ENCODE results near the gene C1orf50. TPM values are rescaled to one million over a fixed set of nuclear protein-coding genes. Genes with fewer than 3 reads are reported as not detected.

C1orf50 gene
- total RNA-seq, 1 experiment from 2014 or later: 5.1 TPM

DNA sequence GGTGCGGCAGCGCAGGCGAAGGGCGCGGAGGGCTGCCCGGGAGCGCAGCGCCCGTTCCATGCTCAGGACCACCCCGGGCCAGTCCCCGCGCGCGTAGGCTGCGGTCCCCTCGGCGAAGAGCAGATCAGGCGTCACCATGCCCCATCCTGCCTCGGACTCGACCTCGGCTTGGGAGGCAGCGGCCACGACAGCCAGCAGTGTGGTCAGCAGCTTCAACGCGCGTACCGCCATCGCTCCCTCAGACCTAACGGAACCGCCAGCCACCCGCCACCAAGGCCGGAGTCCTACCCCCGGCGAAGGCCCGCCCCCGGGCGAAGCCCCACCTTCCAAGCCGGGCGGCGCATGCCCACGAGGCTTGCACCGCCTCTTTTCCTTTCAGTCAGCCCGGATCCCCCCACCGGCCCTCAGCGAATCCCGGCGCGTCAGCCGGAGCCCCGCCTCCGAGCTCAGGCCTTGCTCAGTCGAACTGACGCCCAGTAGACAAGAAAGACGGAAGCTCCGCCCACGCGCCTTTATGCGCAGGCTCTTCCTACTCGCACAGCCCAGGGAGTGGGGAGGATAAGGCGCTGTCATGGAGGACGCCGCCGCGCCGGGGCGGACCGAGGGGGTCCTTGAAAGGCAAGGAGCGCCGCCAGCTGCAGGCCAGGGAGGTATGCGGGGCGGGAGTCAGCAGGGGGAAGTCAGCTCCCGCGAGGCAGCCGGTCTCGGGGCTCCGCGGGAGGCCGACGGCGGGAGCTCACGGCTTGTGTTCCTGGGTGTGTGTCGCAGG, at the start of gene C1orf50, which contains the start of gene P3H1 (continued):
- no peak for TF ChIP-seq RELA (CRISPR knock-in tag; IDR thresholded peaks at IDR 0.05; ENCODE audit: borderline replicate concordance)
- TF ChIP-seq, protein P1, sequence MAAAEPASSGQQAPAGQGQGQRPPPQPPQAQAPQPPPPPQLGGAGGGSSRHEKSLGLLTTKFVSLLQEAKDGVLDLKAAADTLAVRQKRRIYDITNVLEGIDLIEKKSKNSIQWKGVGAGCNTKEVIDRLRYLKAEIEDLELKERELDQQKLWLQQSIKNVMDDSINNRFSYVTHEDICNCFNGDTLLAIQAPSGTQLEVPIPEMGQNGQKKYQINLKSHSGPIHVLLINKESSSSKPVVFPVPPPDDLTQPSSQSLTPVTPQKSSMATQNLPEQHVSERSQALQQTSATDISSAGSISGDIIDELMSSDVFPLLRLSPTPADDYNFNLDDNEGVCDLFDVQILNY (CRISPR knock-in tag; IDR thresholded peaks at IDR 0.05): 0 out of 2 replicates have a peak, but pooled peaks have one; percentile 33
- no peak for TF ChIP-seq TP53 (CRISPR knock-in tag; IDR thresholded peaks at IDR 0.05)
- TF ChIP-seq, protein P2, sequence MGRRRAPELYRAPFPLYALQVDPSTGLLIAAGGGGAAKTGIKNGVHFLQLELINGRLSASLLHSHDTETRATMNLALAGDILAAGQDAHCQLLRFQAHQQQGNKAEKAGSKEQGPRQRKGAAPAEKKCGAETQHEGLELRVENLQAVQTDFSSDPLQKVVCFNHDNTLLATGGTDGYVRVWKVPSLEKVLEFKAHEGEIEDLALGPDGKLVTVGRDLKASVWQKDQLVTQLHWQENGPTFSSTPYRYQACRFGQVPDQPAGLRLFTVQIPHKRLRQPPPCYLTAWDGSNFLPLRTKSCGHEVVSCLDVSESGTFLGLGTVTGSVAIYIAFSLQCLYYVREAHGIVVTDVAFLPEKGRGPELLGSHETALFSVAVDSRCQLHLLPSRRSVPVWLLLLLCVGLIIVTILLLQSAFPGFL (CRISPR knock-in tag; IDR thresholded peaks at IDR 0.05; ENCODE audit: borderline replicate concordance): no peak
- no peak for TF ChIP-seq OVOL2 (CRISPR knock-in tag; IDR thresholded peaks at IDR 0.05; ENCODE audit: borderline replicate concordance)
- no peak for TF ChIP-seq IRF2 (CRISPR knock-in tag; IDR thresholded peaks at IDR 0.05; ENCODE audit: borderline replicate concordance, low read depth)
- no peak for TF ChIP-seq ZNF263 (CRISPR knock-in tag; IDR thresholded peaks at IDR 0.05; ENCODE audit: low read depth)
- TF ChIP-seq GABPB1 (CRISPR knock-in tag; IDR thresholded peaks at IDR 0.05): peak; percentile 40; the same call in 1 of the 2 replicates
- TF ChIP-seq ATF1 (CRISPR knock-in tag; IDR thresholded peaks at IDR 0.05): 0 out of 2 replicates have a peak, but pooled peaks have one; percentile 42
- TF ChIP-seq JAZF1 (CRISPR knock-in tag; IDR thresholded peaks at IDR 0.05): no peak
- TF ChIP-seq ZNF396 (CRISPR knock-in tag; IDR thresholded peaks at IDR 0.05; ENCODE audit: borderline replicate concordance): no peak
- TF ChIP-seq, protein P3, sequence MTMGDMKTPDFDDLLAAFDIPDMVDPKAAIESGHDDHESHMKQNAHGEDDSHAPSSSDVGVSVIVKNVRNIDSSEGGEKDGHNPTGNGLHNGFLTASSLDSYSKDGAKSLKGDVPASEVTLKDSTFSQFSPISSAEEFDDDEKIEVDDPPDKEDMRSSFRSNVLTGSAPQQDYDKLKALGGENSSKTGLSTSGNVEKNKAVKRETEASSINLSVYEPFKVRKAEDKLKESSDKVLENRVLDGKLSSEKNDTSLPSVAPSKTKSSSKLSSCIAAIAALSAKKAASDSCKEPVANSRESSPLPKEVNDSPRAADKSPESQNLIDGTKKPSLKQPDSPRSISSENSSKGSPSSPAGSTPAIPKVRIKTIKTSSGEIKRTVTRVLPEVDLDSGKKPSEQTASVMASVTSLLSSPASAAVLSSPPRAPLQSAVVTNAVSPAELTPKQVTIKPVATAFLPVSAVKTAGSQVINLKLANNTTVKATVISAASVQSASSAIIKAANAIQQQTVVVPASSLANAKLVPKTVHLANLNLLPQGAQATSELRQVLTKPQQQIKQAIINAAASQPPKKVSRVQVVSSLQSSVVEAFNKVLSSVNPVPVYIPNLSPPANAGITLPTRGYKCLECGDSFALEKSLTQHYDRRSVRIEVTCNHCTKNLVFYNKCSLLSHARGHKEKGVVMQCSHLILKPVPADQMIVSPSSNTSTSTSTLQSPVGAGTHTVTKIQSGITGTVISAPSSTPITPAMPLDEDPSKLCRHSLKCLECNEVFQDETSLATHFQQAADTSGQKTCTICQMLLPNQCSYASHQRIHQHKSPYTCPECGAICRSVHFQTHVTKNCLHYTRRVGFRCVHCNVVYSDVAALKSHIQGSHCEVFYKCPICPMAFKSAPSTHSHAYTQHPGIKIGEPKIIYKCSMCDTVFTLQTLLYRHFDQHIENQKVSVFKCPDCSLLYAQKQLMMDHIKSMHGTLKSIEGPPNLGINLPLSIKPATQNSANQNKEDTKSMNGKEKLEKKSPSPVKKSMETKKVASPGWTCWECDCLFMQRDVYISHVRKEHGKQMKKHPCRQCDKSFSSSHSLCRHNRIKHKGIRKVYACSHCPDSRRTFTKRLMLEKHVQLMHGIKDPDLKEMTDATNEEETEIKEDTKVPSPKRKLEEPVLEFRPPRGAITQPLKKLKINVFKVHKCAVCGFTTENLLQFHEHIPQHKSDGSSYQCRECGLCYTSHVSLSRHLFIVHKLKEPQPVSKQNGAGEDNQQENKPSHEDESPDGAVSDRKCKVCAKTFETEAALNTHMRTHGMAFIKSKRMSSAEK (CRISPR knock-in tag; IDR thresholded peaks at IDR 0.05; ENCODE audit: borderline replicate concordance): no peak
- no peak for TF ChIP-seq ZBTB21 (CRISPR knock-in tag; IDR thresholded peaks at IDR 0.05; ENCODE audit: borderline replicate concordance)
- no peak for TF ChIP-seq SOX15 (CRISPR knock-in tag; IDR thresholded peaks at IDR 0.05)
- TF ChIP-seq, protein P4, sequence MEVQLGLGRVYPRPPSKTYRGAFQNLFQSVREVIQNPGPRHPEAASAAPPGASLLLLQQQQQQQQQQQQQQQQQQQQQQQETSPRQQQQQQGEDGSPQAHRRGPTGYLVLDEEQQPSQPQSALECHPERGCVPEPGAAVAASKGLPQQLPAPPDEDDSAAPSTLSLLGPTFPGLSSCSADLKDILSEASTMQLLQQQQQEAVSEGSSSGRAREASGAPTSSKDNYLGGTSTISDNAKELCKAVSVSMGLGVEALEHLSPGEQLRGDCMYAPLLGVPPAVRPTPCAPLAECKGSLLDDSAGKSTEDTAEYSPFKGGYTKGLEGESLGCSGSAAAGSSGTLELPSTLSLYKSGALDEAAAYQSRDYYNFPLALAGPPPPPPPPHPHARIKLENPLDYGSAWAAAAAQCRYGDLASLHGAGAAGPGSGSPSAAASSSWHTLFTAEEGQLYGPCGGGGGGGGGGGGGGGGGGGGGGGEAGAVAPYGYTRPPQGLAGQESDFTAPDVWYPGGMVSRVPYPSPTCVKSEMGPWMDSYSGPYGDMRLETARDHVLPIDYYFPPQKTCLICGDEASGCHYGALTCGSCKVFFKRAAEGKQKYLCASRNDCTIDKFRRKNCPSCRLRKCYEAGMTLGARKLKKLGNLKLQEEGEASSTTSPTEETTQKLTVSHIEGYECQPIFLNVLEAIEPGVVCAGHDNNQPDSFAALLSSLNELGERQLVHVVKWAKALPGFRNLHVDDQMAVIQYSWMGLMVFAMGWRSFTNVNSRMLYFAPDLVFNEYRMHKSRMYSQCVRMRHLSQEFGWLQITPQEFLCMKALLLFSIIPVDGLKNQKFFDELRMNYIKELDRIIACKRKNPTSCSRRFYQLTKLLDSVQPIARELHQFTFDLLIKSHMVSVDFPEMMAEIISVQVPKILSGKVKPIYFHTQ (CRISPR knock-in tag; IDR thresholded peaks at IDR 0.05): no peak
- TF ChIP-seq CREM (CRISPR knock-in tag; IDR thresholded peaks at IDR 0.05): peak; percentile 45; the same call in 1 of the 2 replicates
- no peak for TF ChIP-seq FOXJ3 (CRISPR knock-in tag; IDR thresholded peaks at IDR 0.05; ENCODE audit: borderline replicate concordance)
- no peak for TF ChIP-seq TEAD4 (CRISPR knock-in tag; IDR thresholded peaks at IDR 0.05)
- no peak for TF ChIP-seq TCF7 (CRISPR knock-in tag; IDR thresholded peaks at IDR 0.05; ENCODE audit: low read depth)
- TF ChIP-seq KAT7 (CRISPR knock-in tag; IDR thresholded peaks at IDR 0.05; ENCODE audit: borderline replicate concordance): 0 out of 2 replicates have a peak, but pooled peaks have one; percentile 58
- no peak for TF ChIP-seq ZNF138 (CRISPR knock-in tag; conservative IDR thresholded peaks at IDR 0.05)
- TF ChIP-seq, protein P5, sequence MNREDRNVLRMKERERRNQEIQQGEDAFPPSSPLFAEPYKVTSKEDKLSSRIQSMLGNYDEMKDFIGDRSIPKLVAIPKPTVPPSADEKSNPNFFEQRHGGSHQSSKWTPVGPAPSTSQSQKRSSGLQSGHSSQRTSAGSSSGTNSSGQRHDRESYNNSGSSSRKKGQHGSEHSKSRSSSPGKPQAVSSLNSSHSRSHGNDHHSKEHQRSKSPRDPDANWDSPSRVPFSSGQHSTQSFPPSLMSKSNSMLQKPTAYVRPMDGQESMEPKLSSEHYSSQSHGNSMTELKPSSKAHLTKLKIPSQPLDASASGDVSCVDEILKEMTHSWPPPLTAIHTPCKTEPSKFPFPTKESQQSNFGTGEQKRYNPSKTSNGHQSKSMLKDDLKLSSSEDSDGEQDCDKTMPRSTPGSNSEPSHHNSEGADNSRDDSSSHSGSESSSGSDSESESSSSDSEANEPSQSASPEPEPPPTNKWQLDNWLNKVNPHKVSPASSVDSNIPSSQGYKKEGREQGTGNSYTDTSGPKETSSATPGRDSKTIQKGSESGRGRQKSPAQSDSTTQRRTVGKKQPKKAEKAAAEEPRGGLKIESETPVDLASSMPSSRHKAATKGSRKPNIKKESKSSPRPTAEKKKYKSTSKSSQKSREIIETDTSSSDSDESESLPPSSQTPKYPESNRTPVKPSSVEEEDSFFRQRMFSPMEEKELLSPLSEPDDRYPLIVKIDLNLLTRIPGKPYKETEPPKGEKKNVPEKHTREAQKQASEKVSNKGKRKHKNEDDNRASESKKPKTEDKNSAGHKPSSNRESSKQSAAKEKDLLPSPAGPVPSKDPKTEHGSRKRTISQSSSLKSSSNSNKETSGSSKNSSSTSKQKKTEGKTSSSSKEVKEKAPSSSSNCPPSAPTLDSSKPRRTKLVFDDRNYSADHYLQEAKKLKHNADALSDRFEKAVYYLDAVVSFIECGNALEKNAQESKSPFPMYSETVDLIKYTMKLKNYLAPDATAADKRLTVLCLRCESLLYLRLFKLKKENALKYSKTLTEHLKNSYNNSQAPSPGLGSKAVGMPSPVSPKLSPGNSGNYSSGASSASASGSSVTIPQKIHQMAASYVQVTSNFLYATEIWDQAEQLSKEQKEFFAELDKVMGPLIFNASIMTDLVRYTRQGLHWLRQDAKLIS (CRISPR knock-in tag; IDR thresholded peaks at IDR 0.05; ENCODE audit: borderline replicate concordance): no peak
